Myocyte (in vitro differentiated cells): ENCODE results near the gene RNF150. TPM values are rescaled to one million over a fixed set of nuclear protein-coding genes. Genes with fewer than 3 reads are reported as not detected.

Experiments used
- DNase-seq: peaks from one replicate; pipeline ENCODE4 v3.0.0-alpha.2; 2012; ENCODE audit warnings: low read depth
- total RNA-seq: library from RNA; depleted of rRNA; stranded (reverse); fragments of >200 nt; gene quantifications from 2 replicates; pipeline ENCODE4 v1.2.3, GENCODE V29; 2014

RNF150 gene
- total RNA-seq, 1 donor from 2014 or later = 1.5 TPM

GRCh38 chr4:140869446-140869845 is 263.8 kb downstream of the RNF150 start:
- no peak for DNase-seq

GRCh38 chr4:140867356-140867755 is 265.9 kb downstream of the RNF150 start:
- DNase-seq = no peak

- no peak for DNase-seq
These were observed 266.7 kb downstream of the RNF150 start for GRCh38 chr4:140866492-140867005.

GRCh38 chr4:140865253-140866217 is 267.7 kb downstream of the RNF150 start:
- no peak for DNase-seq

DNA sequence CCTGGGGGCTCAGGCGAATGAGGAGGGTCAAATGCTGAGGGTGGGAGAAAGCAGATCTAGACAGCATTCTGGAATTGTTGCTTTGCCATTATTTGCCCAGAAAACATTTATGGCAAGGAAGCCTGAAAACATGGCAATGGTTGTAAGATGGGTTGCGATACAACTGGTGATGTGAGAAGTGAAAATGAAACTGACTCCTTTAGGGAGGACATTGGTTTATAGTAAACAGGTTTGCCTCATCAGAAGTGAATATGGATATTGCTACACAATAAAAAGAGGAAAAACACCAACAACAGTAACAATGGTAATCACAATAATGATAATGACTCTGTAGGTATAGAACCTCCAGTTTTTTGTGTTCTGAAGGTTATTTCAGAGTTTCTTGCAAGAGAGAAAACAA is 270.1 kb downstream of the RNF150 start:
- no peak for DNase-seq

GRCh38 chr4:140862177-140862442 is 271.2 kb downstream of the RNF150 start:
- no peak for DNase-seq

DNA sequence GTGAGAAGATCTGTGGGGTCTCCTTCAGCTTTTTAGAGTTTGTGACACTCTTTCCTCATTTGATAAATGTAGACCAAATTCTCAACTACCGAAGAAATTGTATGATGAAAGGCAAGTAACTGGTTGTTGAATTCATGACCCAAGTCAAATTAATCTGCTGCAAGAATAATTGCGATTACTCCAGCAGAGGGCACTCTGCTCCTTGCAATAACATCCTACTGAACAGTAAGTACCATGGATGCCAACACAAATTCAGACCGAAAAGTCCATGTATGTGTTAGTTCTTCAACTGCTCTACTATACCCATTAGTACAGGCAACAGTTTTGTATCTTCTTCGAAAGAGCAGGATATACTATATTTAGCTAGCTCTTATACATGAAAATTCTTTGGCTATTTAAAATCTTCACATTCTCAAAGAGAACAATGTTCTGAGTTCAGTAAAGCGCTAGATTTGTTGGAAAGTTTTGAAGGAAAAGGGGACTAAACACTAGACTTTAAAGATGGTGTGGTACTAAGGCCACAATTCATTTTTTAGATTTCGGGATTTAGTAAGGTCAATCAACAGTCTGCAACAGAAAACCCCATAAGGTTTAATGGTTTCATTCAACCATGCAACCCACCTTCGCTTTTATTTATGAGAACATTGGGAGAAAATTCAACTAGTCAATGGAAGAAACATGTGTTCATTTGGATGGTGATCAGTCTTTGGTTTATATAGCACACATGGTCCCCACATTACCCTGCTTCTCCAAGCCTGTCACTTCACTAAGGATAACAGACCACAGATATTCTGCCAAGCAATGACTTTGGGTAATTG is 271.7 kb downstream of the RNF150 start:
- peak; percentile 81 for DNase-seq

DNA sequence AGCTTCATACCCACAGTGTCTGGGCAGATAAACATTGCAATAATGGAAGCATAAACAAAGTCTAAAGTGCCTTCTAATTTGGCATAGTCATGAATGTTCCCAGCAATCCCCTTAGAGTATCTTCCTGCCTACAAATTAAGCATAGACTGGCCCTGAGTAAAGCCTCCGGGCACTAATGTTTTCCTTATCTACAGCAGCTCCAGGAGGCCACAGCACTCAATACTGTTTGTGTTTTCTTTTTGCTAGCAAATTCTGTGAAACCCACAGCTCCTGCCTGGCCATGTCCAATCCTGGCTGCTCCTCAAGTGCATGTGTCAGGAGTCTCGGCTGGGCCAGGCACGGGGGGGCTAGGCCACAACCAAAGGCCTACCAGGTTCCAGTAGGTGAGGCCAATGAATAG is 274.4 kb downstream of the RNF150 start:
- DNase-seq = no peak

GRCh38 chr4:140857111-140857510 is 276.2 kb downstream of the RNF150 start:
- DNase-seq = no peak

GRCh38 chr4:140856621-140857062 is 276.6 kb downstream of the RNF150 start:
- peak; percentile 34 for DNase-seq

DNA sequence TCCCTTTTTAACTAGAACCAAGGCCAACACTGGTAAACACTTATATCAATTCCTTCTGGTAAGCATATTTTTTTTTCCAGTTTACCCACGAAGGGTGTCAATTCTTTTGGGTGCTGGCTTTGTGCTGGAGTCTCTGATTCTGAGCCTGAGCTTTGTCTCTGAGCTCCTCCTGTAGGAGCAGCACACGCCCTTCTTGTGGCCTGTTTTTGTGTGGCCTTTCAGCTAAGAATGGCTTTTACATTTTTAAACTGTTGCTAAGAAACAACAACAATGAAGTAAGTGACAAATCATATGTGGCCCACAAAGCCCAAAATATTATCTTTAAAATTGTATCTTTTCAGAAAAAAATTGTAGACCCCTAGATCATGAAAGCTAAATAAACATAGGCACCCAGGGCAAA is 279.1 kb downstream of the RNF150 start:
- no peak for DNase-seq

- no peak for DNase-seq
These were observed 281.5 kb downstream of the RNF150 start for GRCh38 chr4:140851804-140852203.

- DNase-seq = peak; percentile 74
These were observed 282.1 kb downstream of the RNF150 start for GRCh38 chr4:140851032-140851636.

DNA sequence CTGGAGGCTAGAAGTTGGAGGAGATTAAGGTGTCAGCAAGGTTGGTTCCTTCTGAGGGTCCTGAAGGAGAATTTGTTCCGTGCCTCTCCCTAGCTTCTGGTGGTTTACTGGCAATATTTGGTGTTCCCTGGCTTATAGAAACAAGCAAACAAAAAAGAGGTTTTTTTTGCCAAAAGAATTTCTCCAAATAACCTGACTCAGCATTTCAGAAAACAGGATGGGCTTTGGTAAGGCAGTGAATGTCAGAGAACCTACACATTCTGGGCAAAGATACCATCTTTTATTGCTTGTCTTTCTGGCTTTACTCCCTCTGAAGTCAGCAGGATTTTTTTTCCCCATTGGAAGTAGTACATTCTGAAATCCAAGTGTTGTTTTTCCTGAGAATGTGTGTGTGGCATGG is 283.7 kb downstream of the RNF150 start:
- no peak for DNase-seq

DNA sequence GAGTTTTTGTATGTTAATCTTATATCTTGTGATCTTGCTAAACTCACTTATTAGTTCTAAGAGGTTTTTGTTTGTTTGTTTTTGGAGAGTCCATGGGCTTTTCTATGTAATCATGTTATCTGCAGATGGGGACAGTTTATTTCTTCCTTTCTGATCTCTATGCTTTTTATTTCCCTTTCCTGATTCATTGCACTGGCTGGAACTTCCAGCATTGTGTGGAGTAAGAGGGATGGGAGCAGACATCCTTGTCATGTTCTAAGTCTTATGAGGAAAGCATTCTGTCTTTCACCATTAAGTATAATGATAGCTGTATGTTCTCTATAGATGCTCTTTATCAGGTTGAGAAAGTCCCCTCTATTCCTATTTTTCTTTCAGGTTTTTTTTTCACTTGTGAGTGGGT is 286.5 kb downstream of the RNF150 start:
- DNase-seq = no peak

GRCh38 chr4:140844061-140844460 is 289.2 kb downstream of the RNF150 start:
- DNase-seq = no peak

DNA sequence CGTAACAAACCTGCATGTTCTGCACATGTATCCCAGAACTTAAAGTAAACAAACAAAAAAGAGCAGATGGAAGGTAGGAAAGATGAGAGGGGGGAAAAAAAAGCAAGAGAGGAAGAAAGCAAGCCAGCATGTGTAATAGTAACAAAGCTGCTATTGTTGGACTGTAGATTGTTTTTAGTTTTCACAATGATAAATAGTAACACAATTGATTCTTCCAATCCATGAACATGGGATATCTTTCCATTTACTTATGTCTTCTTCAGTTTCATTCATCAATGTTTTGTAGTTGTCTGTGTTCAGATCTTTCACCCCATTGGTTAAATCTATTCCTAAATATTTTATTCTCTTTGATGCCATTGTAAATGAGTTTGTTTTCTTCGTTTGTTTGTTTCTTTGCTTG is 292.1 kb downstream of the RNF150 start:
- no peak for DNase-seq

GRCh38 chr4:140839888-140840790 is 293.1 kb downstream of the RNF150 start:
- DNase-seq = no peak

- no peak for DNase-seq
These were observed 293.9 kb downstream of the RNF150 start for GRCh38 chr4:140839406-140839805.

GRCh38 chr4:140837736-140838135 is 295.5 kb downstream of the RNF150 start:
- DNase-seq = no peak
